Activated T-helper 17 cell treated with anti-CD3 and anti-CD28 coated beads, Interleukin-2, amount 50 U/mL, for 72 hours (primary cell): Measurements from ENCODE around the gene CCDC43. TPM values are rescaled to one million over a fixed set of nuclear protein-coding genes. Genes with fewer than 3 reads are reported as not detected.
A peak's percentile ranks its signal among the peaks of the same experiment; 100 is the strongest.
"Not testable (repeated sequence)": the region's sequence is repeated elsewhere in the genome, so short reads cannot be mapped to it uniquely, and the experiment has no call there.

Experiments used
- ATAC-seq: fragments of 150-1000 bp; cut with Tn5 transposase; replicated peaks from 2 replicates; pipeline ENCODE4 v1.10.0; 2021; ENCODE audit warnings: mild to moderate bottlenecking, moderate library complexity
- H3K27ac Mint-ChIP-seq: one replicate; pipeline ENCODE4 v1.8.0; 2022; ENCODE audit warnings: mixed read lengths
- H3K27me3 Mint-ChIP-seq: one replicate; pipeline ENCODE4 v1.8.0; 2022; ENCODE audit warnings: mixed read lengths
- H3K36me3 Mint-ChIP-seq: one replicate; pipeline ENCODE4 v1.8.0; 2022; ENCODE audit warnings: low read depth, mild to moderate bottlenecking, mixed read lengths
- H3K4me1 Mint-ChIP-seq: one replicate; pipeline ENCODE4 v1.8.0; 2022; ENCODE audit warnings: mixed read lengths
- H3K4me3 Mint-ChIP-seq: one replicate; pipeline ENCODE4 v1.8.0; 2022; ENCODE audit warnings: mild to moderate bottlenecking, mixed read lengths
- H3K9me3 Mint-ChIP-seq: one replicate; pipeline ENCODE4 v1.8.0; 2022; ENCODE audit warnings: mixed read lengths
- total RNA-seq, 2 donors: library from RNA; stranded (reverse); gene quantifications; one replicate each; pipeline ENCODE4 v1.2.3, GENCODE V29; 2022

CCDC43 gene
- total RNA-seq, 2 donors from 2014 or later, result 24.2 to 30.0 TPM

DNA sequence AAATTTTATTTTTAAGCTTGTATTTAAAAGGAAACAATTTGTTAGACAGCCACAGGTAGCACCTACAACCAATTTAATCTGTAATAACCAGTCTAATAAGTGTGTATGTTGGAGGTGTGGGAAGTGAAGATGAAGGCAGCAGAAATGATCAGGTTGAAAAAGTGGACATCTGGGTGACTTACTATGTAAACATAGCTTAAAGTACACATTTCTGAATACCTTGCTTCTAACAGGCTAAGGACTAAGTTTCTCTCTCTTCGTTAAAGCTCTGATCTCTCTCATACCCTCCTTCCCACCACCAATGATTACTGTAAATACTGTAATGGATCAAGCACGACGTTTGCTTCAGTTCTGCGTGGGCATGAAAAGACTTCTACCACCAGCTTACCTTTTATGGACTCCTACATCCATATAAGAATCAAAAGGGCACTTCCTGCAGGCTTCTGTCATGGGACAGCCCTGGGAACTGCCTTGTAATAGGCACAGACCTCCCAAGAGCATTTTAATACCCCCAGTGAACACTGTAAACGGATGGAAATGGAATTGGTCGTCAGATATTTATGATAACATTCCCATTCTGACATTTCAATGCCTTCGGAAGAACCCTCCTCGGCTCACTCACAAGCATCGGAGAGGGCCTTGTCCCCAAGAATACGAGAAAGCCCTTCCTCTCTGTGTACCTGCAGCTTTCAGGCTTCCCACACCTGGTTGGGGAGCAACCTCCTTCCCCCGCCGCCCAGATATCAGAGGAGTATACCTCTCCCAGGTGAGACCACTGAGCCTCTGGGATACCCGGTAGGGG lies 700 bp downstream of the CCDC43 start:
- peaks cover 14% of the 10 kb centered on the region for H3K4me1 Mint-ChIP-seq
- peak overlapping the region; percentile 95 for H3K27ac Mint-ChIP-seq

DNA sequence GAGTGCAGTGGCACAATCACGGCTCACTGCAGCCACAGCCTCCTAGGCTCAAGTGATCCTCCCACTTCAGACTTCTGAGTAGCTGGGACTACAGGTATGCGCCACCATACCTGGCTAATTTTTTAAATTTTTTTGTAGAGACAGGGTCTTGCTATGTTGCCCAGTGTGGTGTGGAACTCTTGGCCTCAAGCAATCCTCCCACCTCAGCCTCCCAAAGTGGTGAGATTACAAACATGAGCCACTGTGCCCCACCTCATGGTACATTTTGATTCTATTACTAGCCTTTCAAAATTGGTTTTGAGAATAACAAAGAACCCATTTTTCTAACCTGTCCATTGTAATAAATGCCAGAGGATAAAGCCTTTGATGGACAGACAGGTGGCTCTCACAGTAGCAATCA lies 1.4 kb downstream of the CCDC43 start:
- peak overlapping the region; percentile 93 for H3K4me3 Mint-ChIP-seq
- no peaks in the 10 kb centered on the region for H3K27me3 Mint-ChIP-seq
- H3K36me3 Mint-ChIP-seq, result peaks cover 47% of the 10 kb centered on the region
- peaks cover 19% of the 10 kb centered on the region for H3K4me1 Mint-ChIP-seq
- no peaks in the 10 kb centered on the region for H3K9me3 Mint-ChIP-seq
- ATAC-seq, result no peak
- no peak overlapping the region for H3K27ac Mint-ChIP-seq

More for the DNA sequence above, 700 bp downstream of the CCDC43 start:
- Mint-ChIP-seq H3K4me3 (peak overlapping the region; percentile 93), H3K36me3 (peaks cover 40% of the 10 kb centered on the region), H3K27me3 (no peaks in the 10 kb centered on the region), H3K9me3 (no peaks in the 10 kb centered on the region)
- ATAC-seq, result no peak

DNA sequence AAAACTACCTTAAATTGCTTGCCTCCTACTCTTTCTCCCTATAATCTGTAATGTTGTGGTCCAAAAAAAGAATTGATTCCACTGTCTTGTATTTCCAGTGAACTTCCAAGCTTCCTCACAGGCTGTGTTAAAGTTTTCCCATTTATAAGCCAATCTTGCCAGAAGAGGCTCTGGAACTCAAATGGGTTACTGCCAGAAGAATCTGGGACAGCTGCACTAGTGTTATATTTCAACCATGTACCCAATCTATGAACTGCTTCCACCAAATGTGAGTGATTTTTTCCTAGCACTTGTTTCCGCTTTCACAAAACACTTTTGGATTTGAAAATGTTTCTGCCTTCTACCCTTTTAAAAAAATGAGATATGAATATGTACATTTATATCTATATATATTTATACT lies 1.8 kb downstream of the CCDC43 start:
- peaks cover 52% of the 10 kb centered on the region for H3K36me3 Mint-ChIP-seq
- H3K27ac Mint-ChIP-seq, result no peak overlapping the region
- peaks cover 19% of the 10 kb centered on the region for H3K4me1 Mint-ChIP-seq
- ATAC-seq, result no peak
- H3K4me3 Mint-ChIP-seq, result no peak overlapping the region
- no peaks in the 10 kb centered on the region for H3K9me3 Mint-ChIP-seq
- H3K27me3 Mint-ChIP-seq, result no peaks in the 10 kb centered on the region

DNA sequence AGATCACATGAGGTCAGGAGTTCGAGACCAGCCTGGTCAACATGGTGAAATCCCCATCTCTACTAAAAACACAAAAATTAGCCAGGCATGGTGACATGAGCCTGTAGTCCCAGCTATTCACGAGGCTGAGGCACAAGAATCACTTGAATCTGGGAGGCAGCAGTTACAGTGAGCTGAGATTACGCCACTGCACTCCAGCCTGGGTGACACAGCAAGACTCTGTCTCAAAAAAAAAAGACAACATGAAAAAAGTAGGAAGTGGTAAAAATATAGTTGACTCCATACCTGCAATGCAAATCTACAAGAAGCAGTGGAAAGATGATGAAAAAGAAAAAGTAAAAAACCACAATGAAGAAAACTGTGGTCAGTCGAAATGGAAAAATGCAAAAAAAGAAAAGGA lies 6.3 kb downstream of the CCDC43 start:
- not testable (repeated sequence) for H3K27me3 Mint-ChIP-seq, ATAC-seq, H3K9me3 Mint-ChIP-seq, H3K4me3 Mint-ChIP-seq
- Mint-ChIP-seq H3K27ac (peak overlapping the region; percentile 69), H3K4me1 (peaks cover 13% of the 10 kb centered on the region), H3K36me3 (peaks cover 87% of the 10 kb centered on the region)

DNA sequence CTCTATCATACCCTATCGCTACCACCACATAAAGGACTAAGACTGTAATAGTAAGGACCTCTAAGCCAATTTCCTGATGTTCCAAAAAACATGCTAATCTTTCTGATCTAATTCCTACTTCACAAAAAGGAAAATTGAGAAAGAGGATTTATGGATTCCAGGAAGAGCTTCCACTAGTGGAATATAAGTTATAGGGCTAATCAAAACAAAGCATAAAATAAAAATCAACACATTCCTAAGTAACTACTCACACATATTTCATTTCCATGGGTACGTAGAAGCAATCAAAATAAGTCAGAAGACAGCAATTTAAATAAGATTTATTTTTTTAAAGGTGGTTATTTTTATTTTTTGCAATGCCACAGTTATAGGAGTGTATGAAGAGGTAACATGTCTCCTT lies 12.4 kb downstream of the CCDC43 start:
- no peak for ATAC-seq
- Mint-ChIP-seq H3K4me1 (no peaks in the 10 kb centered on the region), H3K4me3 (no peak overlapping the region), H3K9me3 (no peaks in the 10 kb centered on the region), H3K36me3 (peaks cover 56% of the 10 kb centered on the region), H3K27ac (no peak overlapping the region), H3K27me3 (no peaks in the 10 kb centered on the region)

DNA sequence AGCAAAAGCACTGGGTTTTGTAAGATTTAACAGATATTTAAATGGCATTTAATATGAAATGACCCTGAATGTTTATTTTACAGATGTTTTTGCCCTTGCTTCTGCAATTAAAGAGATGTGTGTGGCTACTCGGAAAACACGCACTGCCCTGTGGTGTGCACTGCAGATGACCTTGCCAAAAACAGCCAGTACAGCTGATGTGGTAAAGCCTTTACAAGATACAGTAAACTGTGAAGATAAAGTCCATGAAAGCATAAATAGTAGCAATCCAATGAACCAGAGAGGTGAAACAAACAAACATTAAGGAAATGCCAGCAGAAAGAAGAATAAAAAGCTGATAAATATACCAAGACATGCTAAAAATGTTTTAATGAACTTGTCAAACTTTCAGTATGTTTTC lies 15.7 kb downstream of the CCDC43 start:
- H3K4me3 Mint-ChIP-seq, result no peak overlapping the region
- H3K36me3 Mint-ChIP-seq, result peaks cover 26% of the 10 kb centered on the region
- H3K27me3 Mint-ChIP-seq, result no peaks in the 10 kb centered on the region
- no peak for ATAC-seq
- no peaks in the 10 kb centered on the region for H3K9me3 Mint-ChIP-seq
- H3K27ac Mint-ChIP-seq, result no peak overlapping the region
- H3K4me1 Mint-ChIP-seq, result no peaks in the 10 kb centered on the region

DNA sequence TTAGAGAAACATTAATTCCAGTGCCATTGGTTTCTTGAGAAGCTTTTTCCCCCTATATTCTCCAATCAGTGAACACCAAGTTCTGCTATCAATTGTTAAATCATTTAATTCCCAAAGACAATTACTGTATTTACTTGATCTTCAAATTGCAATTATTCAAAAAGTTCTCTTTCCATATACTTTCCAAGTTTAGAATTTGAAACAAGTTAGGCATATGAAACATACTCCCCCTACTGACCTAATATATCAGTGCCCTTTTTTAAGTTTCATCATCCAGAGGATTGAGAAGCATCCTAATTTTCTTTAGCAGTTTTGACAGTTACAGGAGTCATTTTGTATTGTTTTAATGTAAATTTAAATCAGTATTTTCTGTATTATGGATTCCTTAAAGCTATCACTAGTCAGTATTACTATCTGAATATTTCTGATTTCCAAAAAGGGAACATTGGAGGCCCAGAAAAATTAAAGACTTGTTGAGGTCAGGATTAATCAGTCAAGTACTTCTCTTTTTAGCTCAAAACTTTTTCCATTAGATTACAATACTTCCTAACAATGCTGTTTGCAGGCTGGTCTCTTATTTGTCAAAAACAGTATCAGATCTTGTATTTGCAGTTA lies 17.0 kb downstream of the CCDC43 start:
- H3K27ac Mint-ChIP-seq, result no peak overlapping the region
- H3K36me3 Mint-ChIP-seq, result peaks cover 13% of the 10 kb centered on the region
- H3K9me3 Mint-ChIP-seq, result no peaks in the 10 kb centered on the region
- H3K4me1 Mint-ChIP-seq, result no peaks in the 10 kb centered on the region
- no peak for ATAC-seq
- no peaks in the 10 kb centered on the region for H3K27me3 Mint-ChIP-seq
- no peak overlapping the region for H3K4me3 Mint-ChIP-seq

DNA sequence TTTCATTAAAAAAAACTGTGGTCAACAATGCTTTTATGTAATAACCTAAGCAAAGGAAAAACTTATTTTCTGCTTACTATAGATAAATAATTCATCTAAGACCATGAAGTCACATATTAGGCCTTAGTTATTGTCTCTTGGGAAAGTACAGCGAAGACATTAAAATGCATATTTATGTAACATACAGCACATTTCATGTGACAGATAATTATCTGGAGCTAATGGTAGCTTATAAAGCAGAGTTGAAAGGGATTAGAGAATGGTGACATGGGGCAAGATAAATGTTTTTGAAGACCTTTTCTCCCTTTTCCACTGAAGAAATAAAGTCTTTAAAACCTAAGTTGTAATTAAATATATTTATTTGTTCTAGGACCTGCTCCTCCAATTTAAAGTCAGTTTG lies 23.6 kb downstream of the CCDC43 start:
- Mint-ChIP-seq H3K9me3 (no peaks in the 10 kb centered on the region), H3K4me1 (no peaks in the 10 kb centered on the region), H3K36me3 (no peaks in the 10 kb centered on the region), H3K4me3 (no peak overlapping the region), H3K27me3 (peaks cover 8% of the 10 kb centered on the region), H3K27ac (no peak overlapping the region)
- no peak for ATAC-seq

DNA sequence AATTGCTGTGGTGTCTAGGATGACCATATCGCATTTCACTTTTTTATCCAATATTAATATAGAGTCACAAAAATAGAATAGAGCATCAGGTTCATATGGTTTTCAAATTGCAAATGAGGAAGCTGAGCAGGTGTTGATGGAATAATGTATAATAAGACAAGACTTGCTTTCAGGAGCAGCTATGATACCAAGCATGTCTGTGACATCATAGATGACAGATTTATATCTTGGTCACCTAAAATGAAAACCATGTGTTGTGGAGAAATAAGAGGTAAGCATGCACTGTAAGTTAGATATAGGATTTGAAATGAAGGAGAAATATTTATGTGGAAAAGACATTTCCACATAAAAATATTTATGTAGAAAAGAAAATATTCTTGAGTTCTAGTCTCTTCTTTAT lies 24.7 kb downstream of the CCDC43 start:
- H3K27me3 Mint-ChIP-seq, result peaks cover 8% of the 10 kb centered on the region
- H3K4me1 Mint-ChIP-seq, result no peaks in the 10 kb centered on the region
- no peak for ATAC-seq
- no peak overlapping the region for H3K27ac Mint-ChIP-seq
- no peaks in the 10 kb centered on the region for H3K9me3 Mint-ChIP-seq
- no peak overlapping the region for H3K4me3 Mint-ChIP-seq
- no peaks in the 10 kb centered on the region for H3K36me3 Mint-ChIP-seq

DNA sequence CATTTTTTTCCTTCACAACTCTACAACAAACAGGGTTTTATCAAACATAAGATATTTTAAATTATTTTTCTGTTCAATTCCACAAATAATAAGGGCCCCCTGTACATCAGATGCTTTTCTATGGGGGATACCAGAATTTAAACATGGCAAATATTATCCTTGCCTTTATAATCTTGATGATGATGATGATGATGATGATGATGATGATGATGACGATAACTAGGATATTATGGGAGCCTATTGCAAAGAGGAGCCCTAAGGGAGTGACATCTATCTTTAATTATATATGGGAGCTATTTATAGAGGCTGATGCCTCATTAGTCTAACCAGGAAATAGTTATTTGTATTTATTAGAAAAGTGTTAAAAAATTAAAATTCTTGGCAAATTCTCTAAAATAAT lies 26.5 kb downstream of the CCDC43 start:
- ATAC-seq, result no peak
- Mint-ChIP-seq H3K27ac (no peak overlapping the region), H3K36me3 (no peaks in the 10 kb centered on the region), H3K4me3 (no peak overlapping the region), H3K9me3 (no peaks in the 10 kb centered on the region), H3K27me3 (peaks cover 8% of the 10 kb centered on the region), H3K4me1 (no peaks in the 10 kb centered on the region)

DNA sequence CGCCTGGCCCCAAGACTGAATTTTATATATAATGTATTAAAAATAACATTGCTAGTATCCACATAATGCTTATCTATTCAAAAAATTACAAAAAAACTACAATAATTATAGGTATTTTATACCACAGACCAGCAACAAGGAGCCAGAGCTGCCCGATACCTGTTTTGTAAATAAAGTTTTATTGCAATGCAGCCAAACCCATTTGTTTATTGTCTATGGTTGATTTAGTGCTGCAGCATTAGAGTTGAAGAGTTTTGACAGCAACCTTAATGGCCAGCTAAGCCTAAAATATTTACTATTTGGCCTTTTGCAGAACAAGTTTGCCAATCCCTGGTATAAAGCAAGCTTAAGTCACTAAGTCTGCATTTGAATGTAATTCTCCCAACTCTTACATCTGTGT lies 27.7 kb downstream of the CCDC43 start:
- ATAC-seq, result no peak
- H3K9me3 Mint-ChIP-seq, result no peaks in the 10 kb centered on the region
- peaks cover 12% of the 10 kb centered on the region for H3K27me3 Mint-ChIP-seq
- H3K4me3 Mint-ChIP-seq, result no peak overlapping the region
- no peaks in the 10 kb centered on the region for H3K36me3 Mint-ChIP-seq
- no peak overlapping the region for H3K27ac Mint-ChIP-seq
- no peaks in the 10 kb centered on the region for H3K4me1 Mint-ChIP-seq

DNA sequence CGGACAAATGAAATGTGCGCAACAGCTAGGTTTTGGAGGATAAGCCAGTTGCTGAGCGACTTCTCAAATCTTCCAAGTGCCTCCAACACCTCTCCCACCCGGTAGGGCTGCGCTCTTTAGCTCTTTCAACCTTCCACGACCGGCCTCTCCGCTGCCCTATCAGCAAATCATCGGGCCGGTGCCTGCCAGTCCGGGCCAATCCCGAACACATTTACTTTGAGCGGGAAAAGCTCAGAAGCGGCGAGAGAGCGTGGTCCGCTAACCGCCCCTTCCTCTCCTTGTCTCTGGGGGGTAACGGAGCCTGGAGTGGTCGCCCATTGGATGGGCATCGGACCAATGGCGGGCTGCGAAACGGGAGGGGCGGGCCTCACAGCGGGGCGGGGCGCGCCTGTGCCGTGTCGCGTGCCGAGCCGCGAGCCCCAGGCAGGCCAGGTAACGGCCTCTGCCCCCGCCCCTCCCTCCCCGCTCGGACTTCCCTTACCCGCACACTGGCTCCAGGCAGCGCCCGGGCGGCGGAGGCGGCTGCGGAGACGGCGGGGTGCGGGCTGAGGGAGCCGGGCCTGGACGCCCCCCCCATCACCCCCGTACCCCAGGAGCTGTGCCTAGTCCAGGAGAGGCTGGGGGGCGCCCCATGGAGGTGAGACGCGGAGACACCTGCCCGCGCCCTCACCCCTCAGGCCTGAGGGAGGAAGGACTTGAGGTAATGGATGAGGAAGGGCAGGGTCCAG lies 33.4 kb downstream of the CCDC43 start, which contains the start of gene MEIOC:
MEIOC (plus strand) TSS at position 486 of the 728 bp plus-strand sequence; CDS start at position 632, 146 bp downstream.
- H3K36me3 Mint-ChIP-seq, result no peaks in the 10 kb centered on the region
- H3K4me1 Mint-ChIP-seq, result no peaks in the 10 kb centered on the region
- no peak within 1 kb of the TSS for H3K27ac Mint-ChIP-seq
- H3K9me3 Mint-ChIP-seq, result no peaks in the 10 kb centered on the region
- ATAC-seq, result peak; percentile 69
- peak within 1 kb of the TSS; percentile 57 for H3K4me3 Mint-ChIP-seq
- H3K27me3 Mint-ChIP-seq, result peaks cover 14% of the 10 kb centered on the region

DNA sequence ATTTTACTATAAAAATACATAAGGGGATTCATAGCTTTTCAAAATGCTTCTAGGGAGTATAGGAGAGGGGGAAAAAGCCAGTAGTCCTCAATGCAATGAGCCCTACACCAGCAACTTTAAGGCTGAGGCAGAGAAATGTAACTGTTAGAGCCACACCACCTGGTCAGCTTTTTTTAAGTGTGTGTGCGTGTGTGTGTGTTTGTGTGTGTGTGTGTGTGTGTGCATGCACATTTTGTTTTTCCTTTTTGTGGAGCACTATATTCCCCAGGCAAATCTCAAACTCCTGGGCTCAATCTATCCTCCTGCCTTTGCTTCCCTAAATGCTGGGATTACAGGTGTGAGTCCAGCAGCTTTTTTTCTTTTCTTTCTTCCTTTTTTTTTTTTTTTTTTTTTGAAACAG lies 35.6 kb downstream of the CCDC43 start:
- Mint-ChIP-seq H3K36me3 (no peaks in the 10 kb centered on the region), H3K27me3 (peaks cover 21% of the 10 kb centered on the region), H3K4me1 (no peaks in the 10 kb centered on the region), H3K27ac (no peak overlapping the region), H3K9me3 (no peaks in the 10 kb centered on the region), H3K4me3 (no peak overlapping the region)
- no peak for ATAC-seq

DNA sequence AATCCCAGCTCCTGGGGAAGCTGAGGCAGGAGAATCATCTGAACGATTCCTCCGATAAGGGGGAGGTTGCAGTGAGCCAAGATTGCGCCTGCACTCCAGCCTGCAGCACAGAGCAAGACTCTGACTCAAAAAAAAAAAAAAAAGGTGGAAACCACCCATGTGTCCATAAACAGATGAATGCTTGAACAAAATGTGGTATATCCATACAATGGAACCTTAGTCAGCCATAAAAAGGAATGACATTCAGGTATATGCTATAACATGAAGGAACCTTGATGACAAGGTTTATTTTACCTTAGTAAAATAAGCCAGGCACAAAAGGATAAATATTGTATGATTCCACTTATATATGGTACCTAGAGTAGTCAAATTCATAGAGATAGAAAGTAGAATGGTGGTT lies 36.2 kb downstream of the CCDC43 start:
- no peaks in the 10 kb centered on the region for H3K36me3 Mint-ChIP-seq
- no peaks in the 10 kb centered on the region for H3K4me1 Mint-ChIP-seq
- H3K4me3 Mint-ChIP-seq, result no peak overlapping the region
- peaks cover 22% of the 10 kb centered on the region for H3K27me3 Mint-ChIP-seq
- no peaks in the 10 kb centered on the region for H3K9me3 Mint-ChIP-seq
- H3K27ac Mint-ChIP-seq, result no peak overlapping the region
- no peak for ATAC-seq

DNA sequence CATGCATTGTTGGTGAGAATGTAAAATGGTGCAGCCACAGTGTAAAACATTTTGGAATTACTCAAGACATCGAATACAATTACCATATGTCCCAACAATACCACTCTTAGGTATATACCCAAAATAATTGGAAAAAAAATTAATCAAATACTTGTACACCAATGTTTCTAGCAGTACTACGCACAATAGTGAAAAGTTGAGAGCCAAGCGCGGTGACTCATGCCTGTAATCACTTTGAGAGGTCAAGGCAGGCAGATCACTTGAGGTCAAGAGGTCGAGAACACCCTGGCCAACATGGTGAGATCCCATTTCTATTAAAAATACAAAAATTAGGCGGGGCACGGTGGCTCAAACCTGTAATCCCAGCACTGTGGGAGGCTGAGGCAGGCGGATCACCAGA lies 36.8 kb downstream of the CCDC43 start:
- no peak overlapping the region for H3K27ac Mint-ChIP-seq
- no peak overlapping the region for H3K4me3 Mint-ChIP-seq
- no peaks in the 10 kb centered on the region for H3K9me3 Mint-ChIP-seq
- no peaks in the 10 kb centered on the region for H3K36me3 Mint-ChIP-seq
- no peak for ATAC-seq
- peaks cover 27% of the 10 kb centered on the region for H3K27me3 Mint-ChIP-seq
- no peaks in the 10 kb centered on the region for H3K4me1 Mint-ChIP-seq
